HK-2 (cell line): ENCODE results near the gene SORBS1.

Experiments used
- DNase-seq: peaks from one replicate; pipeline ENCODE4 v3.0.0-alpha.2; 2018; ENCODE audit not compliant: unreplicated experiment

The SORBS1 gene

DNA sequence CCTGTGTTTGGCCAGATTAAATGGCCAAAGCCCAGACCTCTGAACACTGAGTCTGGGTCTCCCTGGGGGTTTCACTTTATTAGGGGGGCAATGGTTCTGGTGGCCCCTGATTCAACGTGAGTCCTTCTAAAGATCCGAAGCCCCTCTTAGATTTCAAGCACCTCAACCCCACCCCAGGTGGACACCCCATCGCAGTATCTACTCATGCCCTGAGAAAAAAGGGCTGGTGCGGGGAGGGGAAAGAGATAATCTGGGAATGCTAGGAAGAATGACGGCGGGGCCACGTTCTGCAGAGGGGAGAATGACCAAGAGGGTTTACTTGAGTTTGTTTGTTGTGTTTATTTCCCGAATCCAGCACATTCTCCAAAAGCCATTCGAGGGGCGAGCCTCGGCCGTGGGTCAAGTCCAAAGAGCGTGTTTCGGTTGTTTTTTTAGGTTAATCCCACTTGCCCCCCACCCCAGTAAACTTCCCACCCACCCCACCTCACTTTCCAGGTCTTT lies 271.2 kb downstream of the SORBS1 start:
- no peak for DNase-seq

DNA sequence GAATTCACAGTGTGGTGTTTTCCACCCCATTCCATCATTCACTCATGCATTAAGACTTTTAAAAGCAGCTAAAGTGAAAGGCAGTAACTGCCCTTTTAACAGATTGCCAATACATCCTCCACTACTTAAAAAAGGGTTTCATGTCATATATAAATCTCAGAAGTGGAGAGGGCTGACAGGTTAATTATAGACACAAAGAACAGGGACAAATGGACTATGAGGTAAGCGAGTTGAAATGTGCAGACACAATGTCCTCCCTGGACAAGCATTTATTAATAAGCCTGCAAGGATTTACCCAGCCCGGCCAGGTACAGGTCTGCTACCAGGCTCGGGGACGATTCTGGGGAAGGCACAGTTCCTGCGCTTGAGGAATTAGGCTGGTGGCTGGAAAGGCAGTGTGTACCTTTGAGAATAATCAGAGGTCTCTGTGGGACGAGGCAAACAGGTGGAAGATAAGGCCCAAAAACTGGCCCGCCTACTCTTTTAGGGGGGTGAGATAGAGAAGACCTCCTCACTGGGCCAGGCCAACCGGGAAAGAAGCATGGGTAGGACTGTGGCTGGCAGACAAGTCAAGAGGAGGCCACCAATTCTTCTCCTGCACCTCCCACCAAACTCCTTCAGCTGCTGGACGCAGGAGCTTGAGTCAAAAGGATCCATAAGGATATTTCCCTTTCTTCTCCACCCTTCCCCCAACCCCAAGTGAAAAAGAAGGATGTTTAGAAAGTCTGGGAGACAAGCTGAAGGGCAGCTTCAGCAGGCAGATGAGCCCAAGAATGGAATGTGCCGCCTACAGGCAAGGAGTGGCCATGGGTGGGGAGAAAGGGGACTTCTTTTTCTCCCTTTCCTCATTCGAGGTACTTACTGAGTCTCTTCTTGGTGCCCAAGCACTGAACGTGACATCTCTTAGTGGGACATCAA lies 271.9 kb downstream of the SORBS1 start:
- no peak for DNase-seq

DNA sequence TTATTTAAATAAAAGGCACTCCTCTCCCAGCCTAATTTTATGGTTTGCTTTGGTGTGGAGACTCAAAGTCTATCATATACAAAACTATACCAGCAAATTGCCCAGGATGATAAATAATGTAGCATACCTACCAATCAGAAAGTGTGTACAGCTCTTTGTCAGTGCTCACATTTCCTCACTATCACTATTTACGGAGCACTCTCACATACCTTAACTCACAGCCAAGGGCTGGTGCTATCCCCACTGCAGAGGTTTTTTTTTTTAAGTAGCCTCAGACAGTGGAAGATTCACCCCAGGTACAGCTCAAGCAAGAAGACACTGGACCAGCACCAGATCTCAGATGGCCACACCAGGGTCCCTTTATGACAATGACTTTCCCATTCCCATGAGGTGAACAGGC lies 272.9 kb downstream of the SORBS1 start:
- DNase-seq = no peak

DNA sequence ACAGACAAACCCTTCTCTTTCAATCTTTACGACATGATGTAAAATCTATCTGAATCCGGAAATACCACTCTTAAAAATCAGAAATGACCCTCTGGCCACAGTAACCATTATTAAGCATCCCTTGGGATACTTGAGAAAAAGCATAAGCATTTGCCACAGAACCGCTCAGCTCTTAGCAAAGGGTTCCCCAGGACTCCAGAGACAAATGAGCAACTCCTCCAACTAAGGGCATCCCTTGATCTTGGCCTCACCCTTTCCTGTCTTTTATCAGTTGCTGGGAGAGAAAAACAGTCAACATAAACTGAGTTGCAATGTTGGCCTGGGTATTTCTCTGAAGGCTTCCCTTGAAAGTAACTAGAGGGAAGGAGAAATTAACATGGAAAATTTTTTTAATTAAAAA lies 273.9 kb downstream of the SORBS1 start:
- DNase-seq = no peak

DNA sequence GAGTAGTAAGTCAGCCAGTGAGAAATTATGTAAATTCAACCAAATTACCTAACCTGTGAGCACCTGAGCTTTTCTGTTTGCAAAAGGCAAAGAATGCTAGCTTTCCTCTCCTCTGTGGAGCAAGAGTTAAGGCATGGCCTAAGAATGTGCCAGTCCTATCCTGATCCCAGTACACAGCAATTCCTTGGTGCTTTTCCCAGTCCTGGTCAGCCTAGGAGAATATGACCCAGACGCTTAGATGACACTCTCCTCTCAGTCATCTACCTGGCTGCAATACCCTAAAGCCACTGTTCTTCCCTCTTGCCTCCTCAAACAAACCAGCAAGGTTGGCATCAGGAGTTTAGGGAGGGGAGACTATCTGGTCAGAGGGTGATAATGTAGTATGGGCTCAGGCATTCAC lies 274.5 kb downstream of the SORBS1 start:
- no peak for DNase-seq

DNA sequence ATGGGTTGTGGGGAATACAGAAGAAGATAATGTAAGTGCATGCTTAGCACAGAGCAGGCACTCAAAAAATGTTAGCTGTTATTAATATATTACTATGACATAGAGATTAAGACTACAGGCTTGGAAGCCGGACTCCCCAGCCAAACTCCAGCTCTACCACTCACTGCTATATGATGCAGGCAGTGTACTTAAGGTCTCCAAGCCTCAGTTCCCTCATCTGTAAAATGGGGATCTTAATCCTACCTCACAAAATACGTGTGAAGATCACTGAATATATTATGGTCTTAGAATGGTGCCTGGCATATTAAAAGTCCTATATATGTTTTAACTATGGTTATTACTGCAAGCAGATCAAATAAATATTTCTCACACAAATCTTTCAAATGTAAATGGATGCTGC lies 275.6 kb downstream of the SORBS1 start:
- DNase-seq = no peak

DNA sequence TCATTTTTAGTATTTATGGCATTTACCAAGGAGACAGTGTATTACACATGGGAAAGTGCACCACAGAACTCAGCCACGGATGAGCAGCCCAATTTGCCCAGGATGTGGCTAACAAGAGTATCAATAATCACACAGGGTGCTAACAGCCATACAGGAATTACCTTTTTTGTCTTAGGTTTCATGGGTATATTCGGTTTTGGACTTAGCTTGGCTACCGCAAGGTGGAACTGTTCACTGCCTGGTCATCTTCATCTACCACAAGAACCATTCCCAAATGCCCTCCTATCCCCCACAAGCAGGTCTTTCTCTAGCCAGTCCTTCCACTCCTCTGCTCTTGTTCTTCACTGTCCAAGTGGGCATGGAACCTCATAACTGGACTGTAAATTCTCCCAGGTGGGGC lies 276.4 kb downstream of the SORBS1 start:
- no peak for DNase-seq

DNA sequence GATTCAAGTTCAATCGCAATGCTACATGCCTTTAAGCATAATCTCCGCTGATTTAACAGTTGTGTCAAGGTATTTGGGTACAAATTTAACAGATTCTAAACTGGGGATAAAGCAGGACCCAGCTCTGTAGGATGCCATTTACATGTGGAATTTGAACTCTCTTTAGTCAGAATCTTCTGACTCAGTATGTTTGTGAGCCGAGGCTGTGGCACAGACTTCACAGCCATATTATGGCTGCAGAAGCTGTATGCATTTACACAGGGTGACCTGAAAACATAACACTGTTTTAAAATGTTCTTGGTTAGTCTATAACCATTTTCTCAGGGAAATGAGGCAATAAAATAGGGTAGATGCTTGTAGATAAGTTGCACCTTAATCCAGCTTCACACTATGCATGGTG lies 279.1 kb downstream of the SORBS1 start:
- no peak for DNase-seq

DNA sequence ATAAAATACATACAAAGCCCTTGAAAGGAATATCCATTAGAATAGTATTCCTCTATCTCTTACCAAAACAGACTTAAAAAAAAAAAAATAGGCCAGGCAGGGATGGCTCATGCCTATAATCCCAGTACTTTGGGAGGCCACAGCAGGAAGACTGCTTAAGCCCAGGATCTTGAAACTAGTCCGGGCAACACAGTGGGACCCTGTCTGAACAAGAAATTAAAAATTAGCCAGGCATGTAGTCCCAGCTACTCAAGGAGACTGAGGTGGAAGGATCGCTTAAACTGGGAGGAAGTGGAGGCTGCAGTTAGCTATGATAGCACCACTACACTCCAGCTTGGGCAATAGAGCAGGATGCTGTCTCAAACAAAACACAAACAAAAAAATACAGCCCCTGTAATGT lies 280.0 kb downstream of the SORBS1 start:
- no peak for DNase-seq

DNA sequence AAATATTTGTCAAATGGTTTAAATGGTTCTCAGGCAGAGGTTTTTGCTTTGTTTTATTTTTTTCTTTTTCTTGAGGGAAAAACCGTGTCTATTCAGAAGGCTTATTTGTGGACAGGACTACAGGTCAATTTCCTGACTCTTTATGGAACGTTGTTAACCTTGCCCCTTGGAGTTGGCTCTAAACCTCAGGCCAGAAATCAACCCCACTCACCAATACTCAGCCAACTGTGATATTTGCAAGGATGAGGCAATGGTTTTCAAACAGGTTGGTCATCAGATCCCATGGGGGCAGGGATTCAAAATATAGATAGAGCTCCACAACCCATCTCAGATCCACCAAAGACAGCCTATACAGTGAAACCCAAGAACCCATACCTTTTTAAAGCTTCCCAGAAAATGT lies 280.5 kb downstream of the SORBS1 start:
- DNase-seq = no peak

DNA sequence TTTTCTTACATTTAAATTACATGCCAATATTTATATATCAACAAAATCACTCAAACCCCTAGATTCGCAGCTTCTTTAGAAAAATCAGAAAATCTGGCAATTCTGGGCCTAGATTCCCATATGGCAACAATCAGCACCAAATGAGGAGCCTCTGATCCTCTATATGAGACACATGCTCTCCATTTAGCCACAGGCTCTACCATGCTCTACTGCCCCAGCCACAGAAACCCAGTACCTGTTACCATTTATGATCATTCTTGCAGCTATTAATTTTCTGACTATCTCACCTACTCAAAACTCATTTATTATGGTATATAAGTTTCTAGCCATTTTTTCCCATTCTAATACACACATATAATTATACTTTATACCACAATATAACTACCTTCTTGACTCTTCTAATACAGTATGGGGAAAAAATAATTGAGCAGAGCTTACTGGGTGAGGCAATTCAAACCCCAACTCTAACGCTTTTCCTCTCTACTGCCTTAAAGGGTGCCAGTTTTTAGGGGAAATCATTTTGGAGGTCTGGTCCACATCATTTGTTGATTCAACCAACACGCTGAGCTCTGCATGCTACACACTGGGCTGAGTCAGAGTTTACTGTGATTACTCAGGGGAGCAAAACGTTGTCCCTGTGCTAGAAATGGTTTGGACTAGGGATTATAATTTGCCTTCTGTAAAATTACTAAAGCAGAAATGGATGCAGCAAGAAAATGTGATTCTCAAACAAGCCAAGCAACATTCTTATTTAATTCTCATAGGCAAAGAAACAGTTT lies 281.9 kb downstream of the SORBS1 start:
- no peak for DNase-seq

DNA sequence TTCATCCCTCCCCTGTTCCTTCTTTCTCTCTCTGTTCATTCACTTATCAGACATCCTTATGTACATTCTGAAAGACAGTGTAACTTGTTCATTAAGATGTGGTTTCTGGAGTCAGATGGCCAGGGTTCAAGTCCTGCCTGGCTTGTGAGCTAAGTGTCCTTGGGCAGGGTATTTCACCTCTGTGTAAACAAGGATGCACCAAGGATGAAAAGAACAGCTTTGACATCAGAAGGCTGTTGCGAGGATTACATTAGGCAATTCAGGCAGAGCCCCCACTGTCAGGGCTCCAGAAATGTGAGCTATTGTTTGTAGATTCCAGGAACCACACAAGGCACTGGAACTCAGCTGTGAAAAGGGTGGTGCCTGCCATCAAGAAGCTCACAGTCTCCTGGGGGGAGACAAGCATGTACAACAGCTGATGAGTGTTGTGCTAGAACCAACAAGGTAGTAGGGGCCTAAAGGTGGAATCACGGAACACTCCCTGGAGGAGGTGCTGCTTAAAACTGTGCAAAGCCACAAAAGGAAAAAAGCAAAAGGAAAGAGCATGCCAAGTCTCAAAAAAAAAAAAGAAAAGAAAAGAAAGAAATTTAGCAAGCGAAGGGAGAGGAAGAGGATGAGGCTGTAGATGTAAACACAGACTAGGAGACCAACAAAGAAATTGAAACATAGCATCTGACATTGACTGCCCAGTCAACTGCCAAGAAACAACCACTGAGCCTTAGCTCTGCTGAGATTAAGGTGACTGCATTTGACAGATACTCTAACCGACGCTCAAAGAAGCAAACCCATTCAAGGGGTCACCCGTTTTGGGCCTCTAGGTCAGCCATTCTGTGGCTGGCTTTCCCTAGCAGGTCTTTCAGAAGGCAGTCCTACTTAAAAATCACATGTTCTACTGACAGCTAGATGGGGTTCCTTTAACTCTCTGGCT lies 282.8 kb downstream of the SORBS1 start:
- DNase-seq = no peak

DNA sequence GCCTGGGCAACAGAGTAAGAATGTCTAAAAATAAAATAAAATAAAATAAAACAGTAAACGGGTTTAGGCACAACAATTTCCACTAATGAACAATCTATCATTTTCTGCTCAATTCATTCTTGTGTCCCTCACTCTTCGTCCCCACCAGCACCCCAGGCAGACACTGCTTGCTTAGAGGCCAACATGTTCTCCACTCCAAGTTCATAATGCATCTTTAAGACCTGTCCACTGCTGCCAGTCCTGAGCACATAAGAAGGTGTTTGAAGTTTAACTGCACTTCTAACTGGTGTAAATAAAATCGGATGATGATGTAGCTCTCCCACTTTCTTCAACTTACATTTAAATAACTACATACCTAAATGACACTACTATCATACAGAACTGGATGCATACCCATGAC lies 283.6 kb downstream of the SORBS1 start:
- DNase-seq = no peak

DNA sequence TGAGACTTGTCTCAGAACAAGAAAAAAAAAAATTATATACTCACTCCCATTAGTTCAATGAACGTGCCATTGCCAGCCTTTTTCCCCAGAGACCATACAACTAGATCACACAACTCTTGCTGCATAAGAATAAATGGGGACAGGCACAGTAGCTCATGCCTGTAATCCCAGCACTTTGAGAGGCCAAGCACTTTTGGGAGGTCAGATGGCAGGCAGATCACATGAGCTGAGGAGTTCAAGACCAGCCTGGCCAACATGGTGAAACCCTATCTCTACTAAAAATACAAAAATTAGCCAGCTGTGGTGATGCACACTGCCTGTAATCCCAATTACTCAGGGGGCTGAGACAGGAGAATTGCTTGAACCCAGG lies 284.0 kb downstream of the SORBS1 start:
- DNase-seq = no peak

DNA sequence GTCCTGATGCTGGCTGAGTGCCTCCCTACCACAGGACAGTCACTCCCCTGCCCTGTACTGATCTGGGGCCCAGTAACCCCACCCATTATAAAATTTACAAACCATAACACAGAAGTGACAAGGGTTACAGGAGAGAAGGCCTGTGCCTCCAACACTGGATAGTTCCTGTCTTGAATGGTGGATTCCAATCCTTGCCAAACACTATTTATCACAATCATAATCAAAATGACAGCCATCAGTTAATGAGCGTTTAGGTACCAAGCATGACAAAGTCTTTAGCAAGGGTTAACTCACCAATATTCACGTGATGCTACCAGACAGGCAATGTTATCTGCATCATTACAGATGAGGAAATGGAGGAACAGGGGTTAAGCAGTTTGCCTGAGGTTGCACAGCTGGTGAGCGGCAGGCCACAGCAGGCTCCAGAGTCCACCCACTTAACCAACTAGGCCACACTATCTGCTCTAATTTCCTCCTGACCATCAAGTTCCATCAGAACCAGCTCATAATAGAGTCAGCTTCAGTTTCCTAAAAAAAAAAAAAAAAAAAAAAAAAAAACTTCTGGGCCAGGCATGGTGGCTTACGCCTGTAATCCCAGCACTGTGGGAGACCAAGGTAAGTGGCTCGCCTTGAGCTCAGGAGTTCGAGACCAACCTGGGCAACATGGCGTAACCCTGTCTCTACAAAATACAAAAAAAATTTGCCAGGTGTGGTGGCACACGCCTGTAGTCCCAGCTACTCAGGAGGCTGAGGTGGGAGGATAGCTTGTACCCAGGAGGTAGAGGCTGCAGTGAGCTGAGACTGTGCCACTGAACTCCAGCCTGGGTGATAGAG lies 284.6 kb downstream of the SORBS1 start:
- DNase-seq = no peak

DNA sequence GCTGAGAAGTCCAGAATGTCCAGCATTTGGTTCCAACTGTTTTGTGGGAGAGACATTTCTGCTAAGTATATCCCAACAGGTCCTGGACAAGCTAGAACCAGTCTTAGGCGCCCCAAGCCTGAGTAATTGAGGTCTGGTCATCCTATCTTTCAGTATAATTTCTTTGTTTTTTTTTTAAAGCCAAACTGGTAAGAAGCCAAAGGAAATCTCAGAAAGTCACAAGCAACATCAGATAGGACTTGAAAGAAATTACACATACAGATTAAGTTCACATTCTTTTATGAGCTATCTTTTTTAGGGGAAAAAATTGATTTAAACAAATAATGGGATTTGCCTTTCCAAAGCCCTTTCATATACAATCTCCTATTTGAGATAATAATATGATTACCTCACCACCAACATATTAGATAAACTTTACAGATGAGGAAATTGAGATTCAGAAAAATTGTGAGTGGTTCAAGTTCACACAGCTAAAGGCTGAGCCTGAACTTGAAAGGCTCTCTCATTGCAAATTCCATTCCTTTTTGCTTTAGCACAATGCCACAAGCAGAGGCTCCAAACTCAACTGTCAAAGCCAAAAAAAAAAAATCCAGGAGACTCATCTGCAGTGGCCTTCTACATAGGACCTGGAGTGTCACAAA lies 285.3 kb downstream of the SORBS1 start:
- DNase-seq = no peak

DNA sequence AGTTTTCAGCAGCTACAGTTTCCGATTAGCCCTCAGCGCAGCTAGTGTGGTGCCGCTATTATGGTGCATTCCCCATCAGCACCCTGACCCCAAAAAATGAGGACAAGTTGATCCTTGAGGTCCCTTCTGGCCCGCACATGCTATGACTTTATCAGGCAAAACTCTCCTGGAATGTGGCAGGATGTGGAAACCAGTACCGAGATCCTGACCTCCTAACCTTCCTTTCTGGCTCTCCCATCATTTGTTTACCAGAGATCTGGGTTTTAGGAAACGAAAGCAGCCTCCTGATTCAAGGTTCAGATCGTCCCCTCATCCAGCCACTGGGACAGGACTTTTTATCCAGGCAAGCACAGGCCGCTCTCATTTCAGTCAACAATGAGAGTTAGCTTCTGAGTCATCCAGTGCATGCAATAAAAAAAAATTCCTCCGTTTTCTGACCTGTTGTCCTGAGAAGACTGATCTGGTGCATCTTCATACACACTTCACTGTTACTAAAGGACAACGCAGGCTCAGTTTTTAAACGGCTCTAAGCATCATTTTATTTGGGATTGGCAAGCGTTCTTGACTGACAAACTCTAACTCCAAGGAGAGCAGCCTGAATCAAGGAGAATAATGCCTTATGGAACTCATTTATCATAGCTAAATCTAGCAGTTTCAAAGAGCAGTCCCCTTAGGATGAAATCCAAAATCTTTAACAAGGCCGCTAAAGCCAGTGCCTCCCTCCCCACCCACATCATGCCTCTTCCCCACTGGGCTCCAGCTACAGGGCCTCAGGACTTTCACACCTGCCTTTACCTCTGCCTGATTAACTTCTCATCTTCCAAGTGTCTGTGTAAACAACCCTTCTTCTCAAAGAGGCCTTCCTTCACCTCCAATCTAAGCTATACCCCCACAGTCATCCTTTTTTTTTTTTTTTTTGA lies 287.5 kb downstream of the SORBS1 start:
- DNase-seq = no peak

DNA sequence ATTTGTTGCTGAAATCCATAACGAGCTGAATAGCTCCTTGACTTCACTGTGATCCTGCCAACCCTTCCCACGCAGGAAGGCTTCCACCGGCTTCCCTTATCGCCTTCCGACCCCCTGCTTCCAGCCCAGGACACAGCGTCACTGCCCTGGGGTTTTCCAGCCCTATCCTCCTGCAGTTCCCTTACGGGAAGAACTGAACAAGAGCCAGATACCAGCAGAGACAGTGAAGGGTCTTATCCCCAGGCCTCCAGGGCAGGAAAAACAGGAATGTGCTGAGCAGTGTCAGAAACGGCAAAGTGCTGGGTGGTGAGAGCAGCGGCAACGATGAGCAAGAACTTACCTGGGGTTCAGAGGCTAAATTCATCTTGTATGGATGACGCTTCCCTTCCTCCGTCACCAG lies 292.7 kb downstream of the SORBS1 start:
- DNase-seq = no peak

DNA sequence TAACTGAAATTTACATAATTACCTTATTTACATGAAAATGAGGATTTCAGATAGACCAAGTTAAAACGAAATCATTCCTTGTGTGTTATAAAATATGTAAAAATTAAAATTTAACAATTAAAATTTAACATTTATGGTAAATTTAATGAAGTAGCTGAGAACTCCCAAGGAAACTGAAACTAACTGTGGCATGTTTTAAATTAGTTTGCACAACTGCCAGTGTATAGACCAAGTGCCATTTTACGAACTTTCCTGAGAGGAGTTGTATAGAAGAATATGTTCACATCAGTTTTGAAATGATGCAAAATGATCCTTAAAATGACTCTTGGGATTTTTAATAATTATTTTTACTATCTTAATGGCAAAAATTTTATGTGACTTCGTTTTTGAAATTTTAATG lies 293.9 kb downstream of the SORBS1 start:
- no peak for DNase-seq
